Measurements from ENCODE around the gene ANKFN1.

DNA sequence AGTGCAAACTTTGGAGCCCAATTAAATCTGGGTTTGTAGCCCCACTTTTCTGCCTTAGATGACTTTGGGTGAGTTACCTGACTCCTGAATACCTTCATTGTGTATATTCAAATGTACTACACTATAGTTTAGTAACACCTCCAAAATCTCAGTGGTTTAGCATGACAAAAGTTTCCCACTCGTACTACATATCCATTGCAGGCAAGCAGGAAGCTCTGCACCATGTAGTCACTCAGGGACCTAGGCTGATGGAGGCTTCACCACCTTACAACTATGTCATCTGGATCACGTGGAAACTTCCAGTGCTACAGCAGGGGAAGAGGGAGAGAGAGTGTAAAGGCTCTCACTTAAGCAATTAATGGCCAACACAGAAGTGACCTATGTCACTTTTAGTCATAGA, 14.2 kb downstream of the ANKFN1 start:
- no peak for TF ChIP-seq POLR2A (IDR thresholded peaks at IDR 0.05)
- TF ChIP-seq, protein P1, sequence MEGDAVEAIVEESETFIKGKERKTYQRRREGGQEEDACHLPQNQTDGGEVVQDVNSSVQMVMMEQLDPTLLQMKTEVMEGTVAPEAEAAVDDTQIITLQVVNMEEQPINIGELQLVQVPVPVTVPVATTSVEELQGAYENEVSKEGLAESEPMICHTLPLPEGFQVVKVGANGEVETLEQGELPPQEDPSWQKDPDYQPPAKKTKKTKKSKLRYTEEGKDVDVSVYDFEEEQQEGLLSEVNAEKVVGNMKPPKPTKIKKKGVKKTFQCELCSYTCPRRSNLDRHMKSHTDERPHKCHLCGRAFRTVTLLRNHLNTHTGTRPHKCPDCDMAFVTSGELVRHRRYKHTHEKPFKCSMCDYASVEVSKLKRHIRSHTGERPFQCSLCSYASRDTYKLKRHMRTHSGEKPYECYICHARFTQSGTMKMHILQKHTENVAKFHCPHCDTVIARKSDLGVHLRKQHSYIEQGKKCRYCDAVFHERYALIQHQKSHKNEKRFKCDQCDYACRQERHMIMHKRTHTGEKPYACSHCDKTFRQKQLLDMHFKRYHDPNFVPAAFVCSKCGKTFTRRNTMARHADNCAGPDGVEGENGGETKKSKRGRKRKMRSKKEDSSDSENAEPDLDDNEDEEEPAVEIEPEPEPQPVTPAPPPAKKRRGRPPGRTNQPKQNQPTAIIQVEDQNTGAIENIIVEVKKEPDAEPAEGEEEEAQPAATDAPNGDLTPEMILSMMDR (IDR thresholded peaks at IDR 0.05), result no peak
